Gastroesophageal sphincter (tissue), 3 donors: Measurements from ENCODE around the gene GPR173.

Source experiments
- CTCF ChIP-seq, 4 experiments: fragments of 200-600 bp in 2 of 4; fragments of 450-650 bp in 2 of 4; sonication (generic) in 1 of 4; IDR thresholded peaks; one replicate each; pipeline ENCODE4 v1.5.1; 2017 to 2019; ENCODE audit warnings: antibody characterized with exemption in 4 of 4, mild to moderate bottlenecking in 2 of 4, moderate library complexity in 2 of 4
- EP300 ChIP-seq: sonication (generic); formaldehyde crosslinking; IDR thresholded peaks from one replicate; pipeline ENCODE4 v1.6.1; 2017; ENCODE audit warnings: antibody characterized with exemption, mild to moderate bottlenecking
- POLR2A ChIP-seq, 2 donors: fragments of 450-650 bp; IDR thresholded peaks; one replicate each; pipeline ENCODE4 v1.6.1; 2017; ENCODE audit warnings: antibody characterized with exemption in 2 of 2, mild to moderate bottlenecking in 2 of 2, moderate library complexity in 1 of 2
- POLR2AphosphoS5 ChIP-seq: sonication (generic); formaldehyde crosslinking; IDR thresholded peaks from one replicate; pipeline ENCODE4 v1.6.1; 2017; ENCODE audit warnings: antibody characterized with exemption

- no peak for TF ChIP-seq CTCF (IDR thresholded peaks at IDR 0.05)
- no peak for TF ChIP-seq EP300
- TF ChIP-seq POLR2A (IDR thresholded peaks at IDR 0.05) = no peak
- no peak for TF ChIP-seq POLR2AphosphoS5
Measured at GRCh38 chrX:53049127-53049517, 533 bp downstream of the GPR173 start.
